Non-pigmented ciliary epithelial cell (primary cell): ENCODE measurements around the gene DCAKD.

Experiments
- DNase-seq: peaks from one replicate; pipeline ENCODE4 v3.0.0-alpha.2; 2010; ENCODE audit warnings: low read depth

The DCAKD gene

GRCh38 chr17:45030733-45031132, 20.7 kb downstream of the DCAKD start:
- DNase-seq = no peak

GRCh38 chr17:45029758-45030423, 21.5 kb downstream of the DCAKD start:
- DNase-seq = no peak

GRCh38 chr17:45029096-45029495, 22.3 kb downstream of the DCAKD start:
- no peak for DNase-seq

- no peak for DNase-seq
Measured at GRCh38 chr17:45022655-45023339, 28.6 kb downstream of the DCAKD start.

GRCh38 chr17:45022288-45022648, 29.2 kb downstream of the DCAKD start:
- no peak for DNase-seq

- DNase-seq = no peak
Measured at GRCh38 chr17:45021607-45022287, 29.7 kb downstream of the DCAKD start.

- peak; percentile 11 for DNase-seq
Measured at GRCh38 chr17:45020354-45021138, 30.9 kb downstream of the DCAKD start.

- no peak for DNase-seq
Measured at GRCh38 chr17:45018848-45019711, 32.4 kb downstream of the DCAKD start.

GRCh38 chr17:45018514-45018847, 33.0 kb downstream of the DCAKD start:
- DNase-seq = no peak

GRCh38 chr17:45016823-45017222, 34.6 kb downstream of the DCAKD start:
- no peak for DNase-seq

- DNase-seq = no peak
Measured at GRCh38 chr17:45016237-45016636, 35.2 kb downstream of the DCAKD start.

- no peak for DNase-seq
Measured at GRCh38 chr17:45013021-45013997, 38.1 kb downstream of the DCAKD start.

GRCh38 chr17:45011767-45012166, 39.7 kb downstream of the DCAKD start:
- no peak for DNase-seq

GRCh38 chr17:45009676-45010467, 41.6 kb downstream of the DCAKD start:
- DNase-seq = no peak

- DNase-seq = no peak
Measured at GRCh38 chr17:45008216-45008615, 43.2 kb downstream of the DCAKD start.

- DNase-seq = no peak
Measured at GRCh38 chr17:45006927-45007461, 44.4 kb downstream of the DCAKD start.

- DNase-seq = no peak
Measured at GRCh38 chr17:45005700-45006099, 45.7 kb downstream of the DCAKD start.

GRCh38 chr17:45004388-45004787, 47.0 kb downstream of the DCAKD start:
- no peak for DNase-seq

GRCh38 chr17:45003877-45004276, 47.6 kb downstream of the DCAKD start:
- DNase-seq = no peak
